Skeletal muscle tissue (tissue), 4 donors: Measurements from ENCODE around the gene NFATC2. TPM values are rescaled to one million over a fixed set of nuclear protein-coding genes. Genes with fewer than 3 reads are reported as not detected.

Source experiments
- H3K27ac ChIP-seq: one replicate; pipeline ENCODE4 v1.7.0; 2013; ENCODE audit warnings: mild to moderate bottlenecking, low read depth, low read length, inconsistent platforms
- H3K27me3 ChIP-seq, 3 donors: one replicate each; pipeline ENCODE4 v1.7.0; 2013; ENCODE audit warnings: low read length in 3 of 3; ENCODE audit not compliant: control insufficient read depth in 3 of 3, insufficient read depth in 3 of 3
- H3K36me3 ChIP-seq, 3 donors: one replicate each; pipeline ENCODE4 v1.7.0; 2013; ENCODE audit warnings: low read length in 3 of 3; ENCODE audit not compliant: control insufficient read depth in 3 of 3, insufficient read depth in 3 of 3
- H3K4me1 ChIP-seq, 3 donors: one replicate each; pipeline ENCODE4 v1.7.0; 2013; ENCODE audit warnings: low read length in 3 of 3, mild to moderate bottlenecking in 3 of 3; ENCODE audit not compliant: control insufficient read depth in 3 of 3, insufficient read depth in 3 of 3
- H3K4me3 ChIP-seq, 3 donors: one replicate each; pipeline ENCODE4 v1.7.0; 2013; ENCODE audit warnings: low read length in 3 of 3
- H3K9ac ChIP-seq, 3 donors: one replicate each; pipeline ENCODE4 v1.7.0; 2013; ENCODE audit warnings: low read length in 3 of 3, mild to moderate bottlenecking in 3 of 3, moderate library complexity in 2 of 3, low read depth in 1 of 3
- H3K9me3 ChIP-seq, 3 donors: one replicate each; pipeline ENCODE4 v1.7.0; 2013; ENCODE audit warnings: low read length in 3 of 3; ENCODE audit not compliant: control insufficient read depth in 3 of 3
- total RNA-seq: library from RNA; depleted of rRNA; stranded (reverse); fragments of >200 nt; gene quantifications from one replicate; pipeline ENCODE4 v1.2.3, GENCODE V29; 2014
- donor health status: Osteomylitis.

NFATC2 gene
- total RNA-seq, 1 donor from 2014 or later, result 3.1 TPM

DNA sequence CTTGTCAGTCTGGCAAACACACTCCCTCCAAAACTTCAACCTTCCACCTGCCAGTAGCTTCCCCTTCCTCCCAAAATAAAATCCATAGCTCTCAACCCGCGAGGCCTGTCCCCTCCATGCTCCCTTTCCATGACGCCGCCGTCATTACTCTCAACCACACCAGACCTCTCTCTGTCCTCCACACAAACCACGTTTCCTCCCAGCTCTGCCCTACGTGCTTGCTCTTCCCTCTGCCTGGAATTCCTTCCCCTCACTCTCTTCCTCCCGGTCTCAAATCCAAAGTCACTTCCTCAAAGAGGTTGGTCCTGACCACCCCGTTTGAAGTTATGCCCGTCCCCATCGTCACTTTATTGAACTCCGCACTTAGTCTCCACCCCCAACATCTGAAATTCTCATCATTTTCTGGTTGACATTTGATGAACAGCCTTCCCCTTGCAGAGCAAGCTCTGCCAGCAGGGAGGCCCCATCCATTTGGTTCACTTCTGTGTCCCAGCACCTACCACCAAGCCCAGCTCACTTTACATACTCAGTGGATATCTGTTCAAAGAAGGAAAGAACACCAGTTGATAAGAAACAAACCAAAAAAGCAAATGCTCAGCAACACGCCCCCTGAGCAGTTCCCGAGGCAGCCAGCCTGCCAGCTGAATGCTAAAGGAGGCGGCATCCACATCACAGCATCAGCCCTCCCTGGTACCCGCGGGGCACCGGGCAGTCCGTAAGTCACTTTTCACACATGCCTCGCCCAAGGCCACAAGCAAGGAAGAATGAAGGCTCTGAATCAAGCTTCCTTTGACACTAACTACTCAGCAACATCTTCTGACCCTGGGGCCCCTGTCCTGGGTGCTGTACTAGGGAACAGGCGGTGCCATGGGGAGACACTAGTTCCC, 125.0 kb downstream of the NFATC2 start:
- Histone ChIP-seq H3K27ac (peak overlapping the region; percentile 45), H3K9ac (peak overlapping the region in 1 of 3 donors; percentile 27), H3K27me3 (no peaks in the 10 kb centered on the region), H3K36me3 (no peaks in the 10 kb centered on the region), H3K4me3 (no peak overlapping the region), H3K9me3 (no peaks in the 10 kb centered on the region), H3K4me1 (peaks cover 8 to 15% (median 14%) of the 10 kb centered on the region in 3 donors)

DNA sequence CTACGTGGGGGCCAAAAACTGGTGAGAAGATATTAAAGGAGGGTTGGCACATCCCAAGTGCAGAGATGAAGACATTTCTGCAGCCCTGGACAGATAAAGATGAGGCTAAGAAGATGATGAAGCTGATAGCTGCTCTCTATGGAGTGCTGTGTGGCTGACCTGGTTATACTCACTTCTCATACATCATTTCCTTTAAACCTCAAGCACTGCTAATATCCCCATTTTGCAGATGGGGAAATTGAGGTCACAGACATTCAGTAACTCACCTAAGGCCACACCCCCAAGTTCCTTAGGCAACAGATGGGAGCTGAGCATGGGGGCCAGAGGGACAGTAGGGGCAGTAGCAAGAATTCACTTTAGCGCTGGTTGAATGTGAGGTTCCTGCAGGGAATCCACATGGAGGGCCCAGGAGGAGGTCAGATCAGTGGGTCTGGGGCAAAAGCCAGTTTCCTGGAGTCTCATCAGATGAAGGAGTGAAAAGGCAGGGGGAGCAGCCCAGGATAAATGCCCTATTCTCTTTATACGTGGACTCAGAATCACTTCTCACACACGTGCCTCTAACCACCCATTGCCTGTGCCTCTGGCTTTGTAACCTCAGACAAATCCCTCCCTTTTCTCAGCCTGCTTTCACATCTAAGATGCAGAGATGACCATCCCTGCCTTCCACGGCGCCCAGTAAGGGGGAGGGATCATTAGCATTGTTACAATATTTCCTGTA, 125.8 kb downstream of the NFATC2 start:
- no peaks in the 10 kb centered on the region for H3K27me3 ChIP-seq
- no peak overlapping the region for H3K4me3 ChIP-seq
- peak overlapping the region in 1 of 3 donors; percentile 27 for H3K9ac ChIP-seq
- peaks cover 16 to 23% (median 22%) of the 10 kb centered on the region in 3 donors for H3K4me1 ChIP-seq
- H3K9me3 ChIP-seq, result no peaks in the 10 kb centered on the region
- H3K36me3 ChIP-seq, result no peaks in the 10 kb centered on the region
- peak overlapping the region; percentile 45 for H3K27ac ChIP-seq

DNA sequence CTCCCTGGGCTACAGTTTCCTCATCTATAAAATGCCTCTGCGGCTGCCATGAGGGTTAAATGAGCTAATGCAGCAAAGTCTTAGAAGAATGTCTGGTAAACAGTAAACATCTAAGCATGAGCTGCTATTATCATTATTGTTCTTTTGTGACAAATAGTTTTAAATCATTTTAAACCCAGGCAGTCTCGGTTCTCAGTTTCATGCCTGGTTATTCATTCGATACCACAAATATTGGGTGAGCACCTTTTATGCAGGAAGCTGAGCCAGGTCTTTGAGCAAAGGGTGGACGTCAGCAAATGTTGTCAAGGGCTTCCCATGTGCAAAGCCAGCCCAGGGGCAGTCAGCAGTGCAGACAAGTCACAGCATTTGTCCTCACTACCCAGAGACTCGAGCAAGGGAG, 128.7 kb downstream of the NFATC2 start:
- Histone ChIP-seq H3K4me1 (peaks cover 16 to 25% (median 24%) of the 10 kb centered on the region in 3 donors), H3K27ac (no peak overlapping the region)

DNA sequence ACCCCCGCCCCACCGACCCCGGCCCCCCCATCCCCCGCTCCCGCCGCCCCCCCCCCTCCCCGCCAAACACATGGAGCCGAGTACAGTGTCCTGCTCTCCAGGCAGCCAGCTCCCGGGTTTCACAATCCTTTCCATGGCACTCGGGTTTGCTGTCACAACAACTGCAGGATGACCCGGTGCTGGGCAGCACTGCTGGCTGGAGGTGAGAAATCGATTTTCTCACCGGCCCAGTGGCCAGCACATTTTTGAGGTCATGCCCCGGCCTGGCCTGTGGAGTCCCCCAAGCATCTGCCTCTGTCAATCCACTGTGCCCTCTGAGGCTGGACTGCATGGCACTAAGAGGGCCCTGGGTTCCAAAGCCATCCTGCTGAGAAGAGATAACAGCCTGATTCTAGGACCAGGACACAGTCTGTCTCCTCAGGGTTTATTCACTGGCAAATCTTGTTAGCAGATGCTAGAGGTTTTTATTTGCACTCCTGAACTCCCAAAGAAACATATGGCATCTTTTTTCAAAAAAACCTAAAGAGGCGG, 129.5 kb downstream of the NFATC2 start:
- no peaks in the 10 kb centered on the region for H3K9me3 ChIP-seq
- peak overlapping the region; percentile 75 for H3K27ac ChIP-seq
- H3K4me3 ChIP-seq, result no peak overlapping the region
- H3K9ac ChIP-seq, result no peak overlapping the region
- H3K36me3 ChIP-seq, result peaks cover 0 to 4% (median 3%) of the 10 kb centered on the region in 3 donors
- no peaks in the 10 kb centered on the region for H3K27me3 ChIP-seq
- H3K4me1 ChIP-seq, result peaks cover 16 to 25% (median 24%) of the 10 kb centered on the region in 3 donors

More for the DNA sequence above, 128.7 kb downstream of the NFATC2 start:
- H3K36me3 ChIP-seq, result peaks cover 0 to 4% (median 3%) of the 10 kb centered on the region in 3 donors
- no peak overlapping the region for H3K4me3 ChIP-seq
- no peaks in the 10 kb centered on the region for H3K27me3 ChIP-seq
- no peak overlapping the region for H3K9ac ChIP-seq
- H3K9me3 ChIP-seq, result no peaks in the 10 kb centered on the region

DNA sequence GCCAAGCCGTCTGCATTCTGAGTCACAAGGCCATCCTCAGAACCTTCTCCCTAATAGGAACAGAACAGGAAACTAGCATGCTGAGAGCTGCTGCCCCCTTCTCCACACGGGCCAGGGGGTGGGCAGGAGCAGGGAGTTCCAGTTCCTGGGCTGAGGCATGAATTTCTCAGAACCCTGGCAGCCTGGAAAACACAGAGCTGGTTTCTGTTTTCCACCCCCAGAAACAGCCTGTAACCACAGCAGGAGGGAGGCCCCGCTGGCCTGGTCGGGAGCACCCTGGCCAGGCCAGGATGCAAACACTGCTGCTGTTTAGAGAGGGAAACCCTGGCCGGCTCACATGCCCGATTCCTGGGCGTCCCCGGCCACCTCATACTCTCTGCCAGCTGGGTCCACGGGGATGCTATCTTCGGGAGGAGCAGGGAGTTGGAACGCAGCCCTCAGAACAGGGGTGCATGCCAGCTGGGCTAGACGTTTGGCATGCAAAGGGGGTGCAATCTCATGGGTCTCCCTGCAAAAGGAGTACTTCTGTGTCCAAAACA, 130.1 kb downstream of the NFATC2 start:
- Histone ChIP-seq H3K9me3 (no peaks in the 10 kb centered on the region), H3K4me1 (peaks cover 16 to 25% (median 24%) of the 10 kb centered on the region in 3 donors), H3K27me3 (no peaks in the 10 kb centered on the region), H3K4me3 (peak overlapping the region; percentile 52 to 62 (median 58)), H3K9ac (peak overlapping the region; percentile 27 to 75 (median 66)), H3K36me3 (peaks cover 0 to 6% (median 3%) of the 10 kb centered on the region in 3 donors), H3K27ac (peak overlapping the region; percentile 72)

DNA sequence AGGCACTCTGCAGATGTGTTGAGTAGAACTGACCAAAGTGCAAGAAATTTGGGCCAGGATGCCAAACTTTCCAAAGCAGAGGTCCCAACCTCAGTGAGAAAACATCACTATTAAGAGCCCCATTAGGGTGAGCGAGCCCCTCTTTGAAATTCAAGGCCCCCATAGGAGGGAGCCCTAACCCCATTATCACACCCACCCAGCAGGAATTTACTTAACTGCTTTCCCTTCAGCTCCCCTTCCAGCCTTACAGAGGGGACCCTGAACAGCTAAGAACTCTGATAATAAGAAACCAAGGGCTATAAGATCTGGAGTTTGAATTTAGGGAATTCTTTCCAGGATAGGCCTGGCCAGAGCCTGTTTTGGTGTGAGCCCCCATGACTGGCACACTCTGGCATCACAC, 130.6 kb downstream of the NFATC2 start:
- H3K36me3 ChIP-seq, result peaks cover 0 to 6% (median 5%) of the 10 kb centered on the region in 3 donors
- no peaks in the 10 kb centered on the region for H3K9me3 ChIP-seq
- H3K4me3 ChIP-seq, result peak overlapping the region in 2 of 3 donors; percentile 58 to 62
- peak overlapping the region; percentile 72 for H3K27ac ChIP-seq
- H3K4me1 ChIP-seq, result peaks cover 16 to 22% (median 20%) of the 10 kb centered on the region in 3 donors
- no peaks in the 10 kb centered on the region for H3K27me3 ChIP-seq
- H3K9ac ChIP-seq, result peak overlapping the region; percentile 27 to 75 (median 66)

DNA sequence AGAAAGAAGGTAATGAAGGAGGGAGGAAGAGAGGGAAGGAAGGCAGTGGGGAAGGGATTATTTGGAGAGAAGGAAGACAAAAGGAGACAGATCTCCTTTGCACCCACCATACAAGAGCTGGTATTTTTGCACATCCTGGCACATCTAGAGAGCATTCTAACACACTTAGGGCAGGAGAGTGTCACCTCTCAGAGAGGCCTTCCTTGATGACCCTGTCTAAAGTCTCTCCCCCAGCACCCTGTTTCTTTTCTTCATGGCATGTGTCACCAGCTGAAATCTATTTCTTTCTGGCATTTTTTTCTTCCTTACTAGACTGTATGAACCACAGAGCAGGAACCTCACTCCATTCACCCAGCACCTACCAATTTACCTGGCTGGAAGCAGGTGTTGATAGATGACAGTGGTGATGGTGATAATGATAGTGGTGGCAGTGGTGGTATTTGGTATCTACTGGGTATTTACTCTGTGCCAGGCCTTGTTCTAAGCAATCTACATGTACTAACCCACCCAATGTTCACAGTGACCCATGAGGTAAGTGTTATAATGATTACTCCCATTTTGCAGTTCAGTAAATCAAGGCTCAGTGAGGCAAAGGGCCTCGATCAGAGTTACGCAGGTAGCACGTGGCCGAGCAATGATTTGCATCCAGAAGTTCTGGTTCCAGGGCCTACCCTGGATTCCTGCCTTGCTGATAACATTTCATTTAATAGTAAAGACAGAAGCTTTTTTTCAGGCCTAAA, 131.8 kb downstream of the NFATC2 start:
- Histone ChIP-seq H3K4me3 (no peak overlapping the region), H3K27me3 (no peaks in the 10 kb centered on the region), H3K9me3 (no peaks in the 10 kb centered on the region), H3K9ac (peak overlapping the region in 1 of 3 donors; percentile 33), H3K4me1 (peaks cover 16 to 20% (median 16%) of the 10 kb centered on the region in 3 donors), H3K36me3 (peaks cover 0 to 6% (median 5%) of the 10 kb centered on the region in 3 donors), H3K27ac (no peak overlapping the region)

DNA sequence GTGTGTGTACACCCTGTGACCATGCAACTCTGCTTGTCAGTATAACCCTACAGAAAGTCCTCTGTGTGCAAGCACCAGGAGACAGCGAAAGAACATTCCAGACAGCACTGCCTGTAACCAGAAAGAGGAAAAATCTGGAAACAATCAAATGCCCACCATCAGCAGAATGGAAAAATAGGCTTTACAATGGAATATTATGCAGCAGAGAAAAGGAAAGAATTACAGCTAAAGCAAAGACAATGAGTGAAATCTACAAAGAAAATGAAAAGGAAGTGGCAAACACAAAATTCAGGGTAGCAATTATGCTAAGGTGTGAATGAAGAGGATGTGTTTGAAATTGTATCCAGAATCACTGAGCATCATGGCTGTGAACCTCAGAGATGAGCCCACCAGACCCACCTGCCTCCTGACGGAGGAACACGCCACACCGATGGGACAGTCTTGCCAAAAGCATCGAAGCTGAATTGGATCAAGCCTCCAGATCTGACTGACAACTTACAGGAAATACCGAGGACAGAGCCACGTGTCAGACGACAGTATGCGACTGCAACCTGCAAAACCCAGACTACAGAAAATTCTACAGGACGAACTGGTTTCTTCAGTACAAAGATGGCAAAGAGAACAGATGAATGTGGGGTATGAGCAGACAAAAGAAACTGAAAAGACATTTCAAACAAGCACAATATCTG, 133.2 kb downstream of the NFATC2 start:
- Histone ChIP-seq H3K36me3 (peaks cover 5 to 14% (median 6%) of the 10 kb centered on the region in 3 donors), H3K4me1 (peaks cover 16 to 20% (median 16%) of the 10 kb centered on the region in 3 donors), H3K9me3 (no peaks in the 10 kb centered on the region), H3K27me3 (no peaks in the 10 kb centered on the region), H3K27ac (no peak overlapping the region), H3K9ac (no peak overlapping the region), H3K4me3 (no peak overlapping the region)
